IMR-90 (cell line): Measurements from ENCODE around the gene MYO1D. TPM values are rescaled to one million over a fixed set of nuclear protein-coding genes. Genes with fewer than 3 reads are reported as not detected.

ENCODE experiments used
- ATAC-seq: fragments of 200-7000 bp; cut with Tn5 transposase; 2 replicates; pipeline ENCODE4 v1.9.1; 2020; ENCODE audit warnings: low read depth, mild to moderate bottlenecking, moderate library complexity
- BruUV-seq: library from RNA; stranded (reverse); fragments of 400-500 nt; replicated peaks from 2 replicates; lab custom pipeline; 2021; lab: Mats Ljungman, UMichigan
- CTCF ChIA-PET: fragments of 300-600 bp; formaldehyde crosslinking; extraction: SDS; loops from one replicate; lab custom pipeline; 2021; ENCODE audit warnings: antibody characterized with exemption; lab: Yijun Ruan, JAX
- POLR2A ChIA-PET: fragments of 300-600 bp; sonication (Branson Sonifier 250); formaldehyde crosslinking; loops from one replicate; lab custom pipeline; 2022; ENCODE audit warnings: antibody characterized with exemption; ENCODE audit not compliant: unreplicated experiment; lab: Charles Lee
- DNase-seq: peaks from one replicate; pipeline ENCODE4 v3.0.0; 2013
- H2AFZ ChIP-seq: replicated peaks from 2 replicates; pipeline ENCODE3; 2013; ENCODE audit warnings: low read length, mild to moderate bottlenecking; ENCODE audit not compliant: poor library complexity
- H2AK5ac ChIP-seq: 2 replicates; pipeline ENCODE4 v1.6.1; 2013; ENCODE audit warnings: low read depth, low read length, inconsistent platforms
- H2AK9ac ChIP-seq: replicated peaks from 2 replicates; pipeline ENCODE3; 2013; ENCODE audit warnings: mild to moderate bottlenecking, low read depth, low read length, moderate library complexity; ENCODE audit not compliant: poor library complexity
- H2BK120ac ChIP-seq: 2 replicates; pipeline ENCODE4 v1.6.1; 2013; ENCODE audit warnings: low read depth, low read length, inconsistent platforms
- H2BK15ac ChIP-seq: 3 replicates; pipeline ENCODE4 v1.6.1; 2013; ENCODE audit warnings: low read depth, low read length, inconsistent platforms
- H2BK20ac ChIP-seq: 2 replicates; pipeline ENCODE4 v1.6.1; 2013; ENCODE audit warnings: low read depth, mild to moderate bottlenecking, inconsistent platforms, low read length, moderate library complexity
- H2BK5ac ChIP-seq: 2 replicates; pipeline ENCODE4 v1.6.1; 2013; ENCODE audit warnings: mild to moderate bottlenecking, low read depth, low read length, inconsistent platforms; ENCODE audit not compliant: poor library complexity, severe bottlenecking
- H3K14ac ChIP-seq: replicated peaks from 2 replicates; pipeline ENCODE4 v1.6.1; 2013; ENCODE audit warnings: low read depth, low read length, inconsistent platforms
- H3K18ac ChIP-seq: 2 replicates; pipeline ENCODE4 v1.6.1; 2013; ENCODE audit warnings: low read depth, low read length, control low read depth
- H3K23ac ChIP-seq: 2 replicates; pipeline ENCODE4 v1.6.1; 2013; ENCODE audit warnings: low read depth, low read length, inconsistent platforms
- H3K27ac ChIP-seq: 2 replicates; pipeline ENCODE4 v1.5.1; 2013; ENCODE audit warnings: mild to moderate bottlenecking, control low read depth, low read length; ENCODE audit not compliant: insufficient read depth
- H3K27me3 ChIP-seq: 2 replicates; pipeline ENCODE4 v1.6.1; 2013; ENCODE audit warnings: low read length; ENCODE audit not compliant: control insufficient read depth, insufficient read depth
- H3K36me3 ChIP-seq: 2 replicates; pipeline ENCODE4 v1.6.1; 2013; ENCODE audit warnings: low read length, mixed read lengths; ENCODE audit not compliant: control insufficient read depth, insufficient read depth
- H3K4ac ChIP-seq: 2 replicates; pipeline ENCODE4 v1.6.1; 2013; ENCODE audit warnings: low read depth, low read length, inconsistent platforms
- H3K4me1 ChIP-seq: 2 replicates; pipeline ENCODE4 v1.6.1; 2013; ENCODE audit warnings: low read length, mixed read lengths; ENCODE audit not compliant: control insufficient read depth, insufficient read depth
- H3K4me2 ChIP-seq: 2 replicates; pipeline ENCODE4 v1.6.1; 2013; ENCODE audit warnings: low read depth, mild to moderate bottlenecking, control low read depth, low read length, moderate library complexity
- H3K4me3 ChIP-seq: 2 replicates; pipeline ENCODE4 v1.5.1; 2013; ENCODE audit warnings: low read depth, mild to moderate bottlenecking, control low read depth, low read length, moderate library complexity; ENCODE audit not compliant: insufficient read depth
- H3K56ac ChIP-seq: 2 replicates; pipeline ENCODE4 v1.6.1; 2013; ENCODE audit warnings: low read length, inconsistent platforms; ENCODE audit not compliant: insufficient read depth; ENCODE audit errors: extremely low read depth
- H3K79me1 ChIP-seq, 2 experiments: 2 replicates each; pipeline ENCODE4 v1.6.1; 2013; ENCODE audit warnings: low read length in 2 of 2, inconsistent platforms in 1 of 2, low read depth in 1 of 2
- H3K9ac ChIP-seq: 2 replicates; pipeline ENCODE4 v1.6.1; 2013; ENCODE audit warnings: low read depth, low read length, control low read depth
- H3K9me1 ChIP-seq: 2 replicates; pipeline ENCODE4 v1.6.1; 2013; ENCODE audit warnings: low read length, inconsistent platforms; ENCODE audit not compliant: insufficient read depth
- H3K9me3 ChIP-seq: 2 replicates; pipeline ENCODE4 v1.6.1; 2013; ENCODE audit warnings: low read length; ENCODE audit not compliant: control insufficient read depth, insufficient read depth
- H4K20me1 ChIP-seq: 2 replicates; pipeline ENCODE4 v1.6.1; 2013; ENCODE audit warnings: low read length, inconsistent platforms; ENCODE audit not compliant: insufficient read depth
- H4K5ac ChIP-seq: 2 replicates; pipeline ENCODE4 v1.6.1; 2013; ENCODE audit warnings: mild to moderate bottlenecking, low read depth, low read length, control low read depth
- H4K8ac ChIP-seq, 2 experiments: 2 replicates each; pipeline ENCODE4 v1.6.1; 2013; ENCODE audit warnings: low read depth in 2 of 2, low read length in 2 of 2, control low read depth in 1 of 2, inconsistent platforms in 1 of 2
- H4K91ac ChIP-seq: 2 replicates; pipeline ENCODE4 v1.6.1; 2013; ENCODE audit warnings: low read depth, low read length, inconsistent platforms; ENCODE audit not compliant: insufficient read depth
- BHLHE40 ChIP-seq: fragments of 150-350 bp; IDR thresholded peaks from 2 replicates; pipeline ENCODE4 v1.6.1; 2016; ENCODE audit warnings: mild to moderate bottlenecking, low read depth, low read length
- CEBPB ChIP-seq: IDR thresholded peaks from 2 replicates; pipeline ENCODE4 v1.6.1; 2012; ENCODE audit warnings: low read depth, low read length, improper control_type of control experiment
- CHD1 ChIP-seq: IDR thresholded peaks from 2 replicates; pipeline ENCODE4 v1.6.1; 2012; ENCODE audit warnings: low read depth, low read length, improper control_type of control experiment
- FOS ChIP-seq: fragments of 150-350 bp; IDR thresholded peaks from 2 replicates; pipeline ENCODE4 v1.6.1; 2016; ENCODE audit warnings: low read depth, low read length
- MAFK ChIP-seq: IDR thresholded peaks from 2 replicates; pipeline ENCODE4 v1.6.1; 2012; ENCODE audit warnings: low read depth, low read length, improper control_type of control experiment
- MAZ ChIP-seq: IDR thresholded peaks from 2 replicates; pipeline ENCODE4 v1.6.1; 2012; ENCODE audit warnings: low read depth, mild to moderate bottlenecking, low read length, improper control_type of control experiment, moderate library complexity, borderline replicate concordance
- MXI1 ChIP-seq: IDR thresholded peaks from 2 replicates; pipeline ENCODE4 v1.6.1; 2012; ENCODE audit warnings: low read depth, mild to moderate bottlenecking, low read length, moderate library complexity, borderline replicate concordance
- NFE2L2 ChIP-seq: fragments of 150-350 bp; IDR thresholded peaks from 2 replicates; pipeline ENCODE4 v1.6.1; 2016; ENCODE audit warnings: low read depth, mild to moderate bottlenecking, low read length
- POLR2A ChIP-seq: IDR thresholded peaks from 2 replicates; pipeline ENCODE4 v1.6.1; 2012; ENCODE audit warnings: mild to moderate bottlenecking, low read depth, low read length
- RAD21 ChIP-seq: IDR thresholded peaks from 2 replicates; pipeline ENCODE4 v1.6.1; 2012; ENCODE audit warnings: low read length, improper control_type of control experiment
- RCOR1 ChIP-seq: IDR thresholded peaks from 2 replicates; pipeline ENCODE4 v1.6.1; 2012; ENCODE audit warnings: mild to moderate bottlenecking, low read length, improper control_type of control experiment; ENCODE audit not compliant: insufficient replicate concordance
- RFX5 ChIP-seq: IDR thresholded peaks from 2 replicates; pipeline ENCODE4 v1.8.0; 2012; ENCODE audit warnings: low read depth, mild to moderate bottlenecking, low read length, moderate library complexity
- SMC3 ChIP-seq: fragments of 150-350 bp; IDR thresholded peaks from 2 replicates; pipeline ENCODE4 v1.6.1; 2016; ENCODE audit warnings: low read depth, mild to moderate bottlenecking, antibody characterized with exemption, low read length, moderate library complexity
- WGBS, 2 experiments: methylation state at CpG; one replicate each; pipeline versions ENCODE4 v1.1.5 to v1.1.7; 2013; ENCODE audit warnings: missing lambda C conversion rate in 2 of 2; ENCODE audit not compliant: insufficient read length in 1 of 2; ENCODE audit errors: extremely low coverage in 2 of 2; 5-methylcytosine and 5-hydroxymethylcytosine counted together
- dilution Hi-C: fragments of 300-500 bp; cut with HindIII; formaldehyde crosslinking; loops from one replicate; pipeline ENCODE4 v1.14.3; 2018; ENCODE audit warnings: low sequenced_read_pairs; ENCODE audit not compliant: unreplicated experiment
- in situ Hi-C: fragments of 300-500 bp; cut with MboI; formaldehyde crosslinking; loops from 3 replicates; pipeline ENCODE4 v1.14.3; 2019; ENCODE audit warnings: low sequenced_read_pairs, inconsistent platforms, mixed read lengths
- intact Hi-C: fragments of 100-400 bp; cut with micrococcal nuclease; formaldehyde crosslinking; loops from 2 replicates; pipeline ENCODE4 v1.10.0; 2022
- polyA plus RNA-seq, 3 experiments: library from polyadenylated mRNA; depleted of rRNA; stranded (reverse); fragments of >200 nt; gene quantifications; 2 replicates each; pipeline ENCODE4 v1.2.3, GENCODE V29; 2012; ENCODE audit warnings: low replicate concordance in 1 of 3
- total RNA-seq: library from RNA; depleted of rRNA; stranded (reverse); fragments of >200 nt; gene quantifications from 2 replicates; pipeline ENCODE4 v1.2.3, GENCODE V29; 2012
- TF ChIP-seq, protein P1 (sequence below): fragments of 150-350 bp; IDR thresholded peaks from 2 replicates; pipeline ENCODE4 v1.6.1; 2016; ENCODE audit warnings: low read depth, mild to moderate bottlenecking, low read length, moderate library complexity, borderline replicate concordance
- TF ChIP-seq, protein P2 (sequence below): conservative IDR thresholded peaks from 2 replicates; pipeline ENCODE4 v1.5.1; 2012; ENCODE audit warnings: mild to moderate bottlenecking, low read depth, low read length, improper control_type of control experiment
- TF ChIP-seq, protein P3 (sequence below): fragments of 150-350 bp; IDR thresholded peaks from 2 replicates; pipeline ENCODE4 v1.6.1; 2017; ENCODE audit warnings: mild to moderate bottlenecking, antibody characterized with exemption, low read length, low read depth

MYO1D gene
- total and polyA plus RNA-seq, 2 of the 4 experiments (the other 2 are of a cell fraction) = 0.63 to 0.90 TPM

DNA sequence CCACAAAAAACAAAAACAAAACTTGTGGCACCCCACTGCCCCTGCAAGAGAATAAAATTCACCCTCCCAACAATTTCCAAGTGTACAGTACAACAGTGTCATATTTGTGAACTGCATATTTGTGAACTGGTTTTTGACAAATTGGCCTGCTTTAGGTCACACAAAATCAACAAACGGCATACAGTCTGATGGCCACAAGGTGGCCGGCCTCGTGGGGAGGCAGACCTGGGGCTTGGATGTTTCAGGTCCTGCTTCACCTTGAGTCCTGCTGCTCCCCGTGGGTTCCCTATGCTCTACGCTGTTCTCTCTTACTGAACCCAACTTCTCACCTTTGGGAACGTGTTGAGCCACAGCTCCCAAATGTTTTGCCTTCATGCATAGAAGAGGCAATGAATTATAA is 287.9 kb downstream of the MYO1D start:
- no peak overlapping the region for H2BK15ac ChIP-seq
- H4K20me1 ChIP-seq = no peaks in the 10 kb centered on the region
- no peak overlapping the region for H3K4me3 ChIP-seq
- no CpG with 5 or more reads among the region's 6 CpGs for WGBS, 2 experiments
- H2AFZ ChIP-seq = no peak overlapping the region
- no peaks in the 10 kb centered on the region for H3K79me1 ChIP-seq
- intact Hi-C loops (no loop called here), dilution Hi-C loops (no loop called here), in situ Hi-C loops (no loop called here)
- CTCF ChIA-PET = interaction anchor here (0.7 kb wide), 1 partner anchor 194 kb away, joined by 3 read pairs; no protein-coding TSS in a partner anchor
- H3K36me3 ChIP-seq = no peaks in the 10 kb centered on the region
- H3K4me1 ChIP-seq = no peaks in the 10 kb centered on the region
- H3K18ac ChIP-seq = no peak overlapping the region
- TF ChIP-seq FOS (no peak), MAFK (no peak), NFE2L2 (no peak), RCOR1 (no peak), POLR2A (no peak), MXI1 (no peak), CHD1 (no peak), RAD21 (no peak), CEBPB (no peak), BHLHE40 (no peak), RFX5 (no peak), MAZ (no peak), SMC3 (no peak)
- TF ChIP-seq, protein P1, sequence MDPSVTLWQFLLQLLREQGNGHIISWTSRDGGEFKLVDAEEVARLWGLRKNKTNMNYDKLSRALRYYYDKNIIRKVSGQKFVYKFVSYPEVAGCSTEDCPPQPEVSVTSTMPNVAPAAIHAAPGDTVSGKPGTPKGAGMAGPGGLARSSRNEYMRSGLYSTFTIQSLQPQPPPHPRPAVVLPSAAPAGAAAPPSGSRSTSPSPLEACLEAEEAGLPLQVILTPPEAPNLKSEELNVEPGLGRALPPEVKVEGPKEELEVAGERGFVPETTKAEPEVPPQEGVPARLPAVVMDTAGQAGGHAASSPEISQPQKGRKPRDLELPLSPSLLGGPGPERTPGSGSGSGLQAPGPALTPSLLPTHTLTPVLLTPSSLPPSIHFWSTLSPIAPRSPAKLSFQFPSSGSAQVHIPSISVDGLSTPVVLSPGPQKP = no peak
- TF ChIP-seq, protein P2, sequence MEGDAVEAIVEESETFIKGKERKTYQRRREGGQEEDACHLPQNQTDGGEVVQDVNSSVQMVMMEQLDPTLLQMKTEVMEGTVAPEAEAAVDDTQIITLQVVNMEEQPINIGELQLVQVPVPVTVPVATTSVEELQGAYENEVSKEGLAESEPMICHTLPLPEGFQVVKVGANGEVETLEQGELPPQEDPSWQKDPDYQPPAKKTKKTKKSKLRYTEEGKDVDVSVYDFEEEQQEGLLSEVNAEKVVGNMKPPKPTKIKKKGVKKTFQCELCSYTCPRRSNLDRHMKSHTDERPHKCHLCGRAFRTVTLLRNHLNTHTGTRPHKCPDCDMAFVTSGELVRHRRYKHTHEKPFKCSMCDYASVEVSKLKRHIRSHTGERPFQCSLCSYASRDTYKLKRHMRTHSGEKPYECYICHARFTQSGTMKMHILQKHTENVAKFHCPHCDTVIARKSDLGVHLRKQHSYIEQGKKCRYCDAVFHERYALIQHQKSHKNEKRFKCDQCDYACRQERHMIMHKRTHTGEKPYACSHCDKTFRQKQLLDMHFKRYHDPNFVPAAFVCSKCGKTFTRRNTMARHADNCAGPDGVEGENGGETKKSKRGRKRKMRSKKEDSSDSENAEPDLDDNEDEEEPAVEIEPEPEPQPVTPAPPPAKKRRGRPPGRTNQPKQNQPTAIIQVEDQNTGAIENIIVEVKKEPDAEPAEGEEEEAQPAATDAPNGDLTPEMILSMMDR = no peak
- TF ChIP-seq, protein P3, sequence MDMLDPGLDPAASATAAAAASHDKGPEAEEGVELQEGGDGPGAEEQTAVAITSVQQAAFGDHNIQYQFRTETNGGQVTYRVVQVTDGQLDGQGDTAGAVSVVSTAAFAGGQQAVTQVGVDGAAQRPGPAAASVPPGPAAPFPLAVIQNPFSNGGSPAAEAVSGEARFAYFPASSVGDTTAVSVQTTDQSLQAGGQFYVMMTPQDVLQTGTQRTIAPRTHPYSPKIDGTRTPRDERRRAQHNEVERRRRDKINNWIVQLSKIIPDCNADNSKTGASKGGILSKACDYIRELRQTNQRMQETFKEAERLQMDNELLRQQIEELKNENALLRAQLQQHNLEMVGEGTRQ = no peak
- H2BK5ac ChIP-seq = no peak overlapping the region
- H3K4me2 ChIP-seq = no peak overlapping the region
- DNase-seq (no peak), ATAC-seq (no peak)
- H2AK9ac ChIP-seq = no peak overlapping the region
- no TSS peak for BruUV-seq
- no peak overlapping the region for H3K56ac ChIP-seq
- no peaks in the 10 kb centered on the region for H3K9me3 ChIP-seq
- H3K27me3 ChIP-seq = peaks cover 2% of the 10 kb centered on the region; the same call in 1 of the 2 replicates
- no peak overlapping the region for H2AK5ac ChIP-seq
- no peak overlapping the region for H2BK120ac ChIP-seq
- no peak overlapping the region for H3K9ac ChIP-seq
- no peak overlapping the region for H2BK20ac ChIP-seq
- no peaks in the 10 kb centered on the region for H3K9me1 ChIP-seq
- H3K4ac ChIP-seq = no peak overlapping the region
- no peak overlapping the region for H4K91ac ChIP-seq
- no peak overlapping the region for H3K14ac ChIP-seq
- no peak overlapping the region for H4K5ac ChIP-seq
- POLR2A ChIA-PET = no interaction called here
- H4K8ac ChIP-seq = no peak overlapping the region
- H3K23ac ChIP-seq = no peak overlapping the region
- H3K27ac ChIP-seq = no peak overlapping the region
